ENCODE data around the gene TOR1AIP1. TPM values are rescaled to one million over a fixed set of nuclear protein-coding genes. Genes with fewer than 3 reads are reported as not detected.
A peak's percentile ranks its signal among the peaks of the same experiment; 100 is the strongest.

Gene TOR1AIP1
- total and polyA plus RNA-seq, 2 of the 4 experiments (the other 2 are of a cell fraction) = 20.7 to 64.5 TPM

DNA sequence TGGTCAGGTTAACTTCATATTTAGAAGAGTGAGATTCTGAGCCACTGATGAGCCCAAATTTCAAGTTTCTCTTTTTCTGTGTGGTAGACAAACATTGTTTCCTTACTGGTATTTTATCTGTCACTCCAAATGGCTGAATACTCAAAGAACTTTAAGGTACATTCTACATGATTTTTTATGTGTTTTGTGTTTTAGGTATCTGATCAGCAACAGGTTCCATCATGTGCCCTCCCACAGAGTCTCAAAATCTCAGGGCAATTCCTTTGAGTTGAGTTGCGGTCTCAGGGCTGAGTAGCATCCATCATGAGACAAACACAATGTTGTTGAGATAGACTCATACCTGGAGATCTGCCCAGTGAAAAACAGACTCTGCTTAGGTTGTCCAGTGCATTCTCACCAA, 57.9 kb downstream of the TOR1AIP1 start:
- H3K79me1 ChIP-seq (ENCODE audit: low read depth in 1 of 2, low read length in 2 of 2) = no peaks in the 10 kb centered on the region
- peaks cover 3% of the 10 kb centered on the region for H3K27me3 ChIP-seq (ENCODE audit: control insufficient read depth, insufficient read depth, low read length)
- ATAC-seq (ENCODE audit: low read depth) = no peak
- DNase-seq = peak; percentile 16
- no peak overlapping the region for H3K4me2 ChIP-seq (ENCODE audit: low read depth, low read length)
- no peak overlapping the region for H2AK9ac ChIP-seq (replicated peaks; ENCODE audit: low read depth, low read length, poor library complexity)
- no peak overlapping the region for H2BK120ac ChIP-seq (ENCODE audit: low read depth, low read length)
- H4K20me1 ChIP-seq (ENCODE audit: insufficient read depth, low read length) = no peaks in the 10 kb centered on the region
- in situ Hi-C loops (cut with MboI; ENCODE audit: low sequenced_read_pairs) (no loop called here), intact Hi-C loops (cut with micrococcal nuclease) (no loop called here), dilution Hi-C loops (cut with HindIII; ENCODE audit: low sequenced_read_pairs, unreplicated experiment) (no loop called here)
- H2AFZ ChIP-seq (replicated peaks; ENCODE audit: low read length, poor library complexity) = no peak overlapping the region
- no peak overlapping the region for H4K8ac ChIP-seq (ENCODE audit: low read depth in 2 of 2, low read length in 2 of 2)
- H4K5ac ChIP-seq (ENCODE audit: low read depth, low read length) = no peak overlapping the region
- H3K4me3 ChIP-seq (ENCODE audit: insufficient read depth, low read depth, low read length) = no peak overlapping the region
- H3K4me1 ChIP-seq (ENCODE audit: control insufficient read depth, insufficient read depth, low read length) = no peaks in the 10 kb centered on the region
- no peaks in the 10 kb centered on the region for H3K9me3 ChIP-seq (ENCODE audit: control insufficient read depth, insufficient read depth, low read length)
- H2BK20ac ChIP-seq (ENCODE audit: low read depth, low read length) = no peak overlapping the region
- H3K56ac ChIP-seq (ENCODE audit: extremely low read depth, insufficient read depth, low read length) = no peak overlapping the region
- no peak overlapping the region for H3K27ac ChIP-seq (ENCODE audit: insufficient read depth, low read length)
- H3K14ac ChIP-seq (replicated peaks; ENCODE audit: low read depth, low read length) = no peak overlapping the region
- no peak overlapping the region for H3K9ac ChIP-seq (ENCODE audit: low read depth, low read length)
- H2AK5ac ChIP-seq (ENCODE audit: low read depth, low read length) = no peak overlapping the region
- no peak for TF ChIP-seq MAZ (IDR thresholded peaks at IDR 0.05; ENCODE audit: borderline replicate concordance, low read depth, low read length)
- TF ChIP-seq RAD21 (IDR thresholded peaks at IDR 0.05; ENCODE audit: low read length) = no peak
- TF ChIP-seq MAFK (IDR thresholded peaks at IDR 0.05; ENCODE audit: low read depth, low read length) = no peak
- TF ChIP-seq FOS (IDR thresholded peaks at IDR 0.05; ENCODE audit: low read depth, low read length) = no peak
- TF ChIP-seq SMC3 (IDR thresholded peaks at IDR 0.05; ENCODE audit: low read depth, low read length) = no peak
- no peak for TF ChIP-seq CHD1 (IDR thresholded peaks at IDR 0.05; ENCODE audit: low read depth, low read length)
- no peak for TF ChIP-seq NFE2L2 (IDR thresholded peaks at IDR 0.05; ENCODE audit: low read depth, low read length)
- TF ChIP-seq, protein P1, sequence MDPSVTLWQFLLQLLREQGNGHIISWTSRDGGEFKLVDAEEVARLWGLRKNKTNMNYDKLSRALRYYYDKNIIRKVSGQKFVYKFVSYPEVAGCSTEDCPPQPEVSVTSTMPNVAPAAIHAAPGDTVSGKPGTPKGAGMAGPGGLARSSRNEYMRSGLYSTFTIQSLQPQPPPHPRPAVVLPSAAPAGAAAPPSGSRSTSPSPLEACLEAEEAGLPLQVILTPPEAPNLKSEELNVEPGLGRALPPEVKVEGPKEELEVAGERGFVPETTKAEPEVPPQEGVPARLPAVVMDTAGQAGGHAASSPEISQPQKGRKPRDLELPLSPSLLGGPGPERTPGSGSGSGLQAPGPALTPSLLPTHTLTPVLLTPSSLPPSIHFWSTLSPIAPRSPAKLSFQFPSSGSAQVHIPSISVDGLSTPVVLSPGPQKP (IDR thresholded peaks at IDR 0.05; ENCODE audit: borderline replicate concordance, low read depth, low read length) = no peak
- no peak for TF ChIP-seq CTCF (conservative IDR thresholded peaks at IDR 0.05; ENCODE audit: low read depth, low read length)
- TF ChIP-seq USF2 (IDR thresholded peaks at IDR 0.05; ENCODE audit: low read depth, low read length) = no peak
- no peak for TF ChIP-seq RCOR1 (IDR thresholded peaks at IDR 0.05; ENCODE audit: insufficient replicate concordance, low read length)
- no peak for TF ChIP-seq CEBPB (IDR thresholded peaks at IDR 0.05; ENCODE audit: low read depth, low read length)
- TF ChIP-seq MXI1 (IDR thresholded peaks at IDR 0.05; ENCODE audit: borderline replicate concordance, low read depth, low read length) = no peak
- H2BK5ac ChIP-seq (ENCODE audit: low read depth, low read length, poor library complexity, severe bottlenecking) = no peak overlapping the region
- H4K91ac ChIP-seq (ENCODE audit: insufficient read depth, low read depth, low read length) = no peak overlapping the region
- no CpG with 5 or more reads among the region's 1 CpG for WGBS, 2 experiments (ENCODE audit: extremely low coverage in 2 of 2, insufficient read length in 1 of 2)
- H3K4ac ChIP-seq (ENCODE audit: low read depth, low read length) = no peak overlapping the region
- no peak overlapping the region for H3K18ac ChIP-seq (ENCODE audit: low read depth, low read length)
- ChIA-PET CTCF (no interaction called here), POLR2A (ENCODE audit: unreplicated experiment) (no interaction called here)
- H3K9me1 ChIP-seq (ENCODE audit: insufficient read depth, low read length) = no peaks in the 10 kb centered on the region
- no peak overlapping the region for H2BK15ac ChIP-seq (ENCODE audit: low read depth, low read length)
- BruUV-seq (replicated peaks) = no TSS peak
- no peaks in the 10 kb centered on the region for H3K36me3 ChIP-seq (ENCODE audit: control insufficient read depth, insufficient read depth, low read length)
- no peak overlapping the region for H3K23ac ChIP-seq (ENCODE audit: low read depth, low read length)

Data from IMR-90 (cell line).